Neural cell (in vitro differentiated cells): ENCODE results near the gene SHISA7. TPM values are rescaled to one million over a fixed set of nuclear protein-coding genes. Genes with fewer than 3 reads are reported as not detected.

Experiments used
- H2AFZ ChIP-seq: fragments of 200-600, 300-800 bp; sonication (generic), shearing (Covaris generic); 2 replicates; pipeline ENCODE4 v1.6.0; 2014; ENCODE audit warnings: low read depth, mild to moderate bottlenecking, antibody characterized with exemption, low read length, moderate library complexity
- H3F3A ChIP-seq: fragments of 200-600 bp; shearing (Covaris generic); 2 replicates; pipeline ENCODE4 v1.6.1; 2016; ENCODE audit warnings: mild to moderate bottlenecking, moderate library complexity, mixed read lengths, antibody characterized with exemption, low read length; ENCODE audit not compliant: insufficient read depth, poor library complexity, severe bottlenecking
- H3K27ac ChIP-seq: fragments of 200-600, 300-800 bp; sonication (generic), shearing (Covaris generic); 2 replicates; pipeline ENCODE4 v1.5.1; 2014; ENCODE audit warnings: mild to moderate bottlenecking, low read length, moderate library complexity
- H3K27me3 ChIP-seq: fragments of 300-800, 200-600 bp; sonication (generic), shearing (Covaris generic); 2 replicates; pipeline ENCODE4 v1.6.0; 2014; ENCODE audit warnings: mild to moderate bottlenecking, low read depth, low read length, moderate library complexity; ENCODE audit not compliant: insufficient read depth
- H3K36me3 ChIP-seq: fragments of 300-800, 200-600 bp; sonication (generic), shearing (Covaris generic); 2 replicates; pipeline ENCODE4 v1.5.1; 2014; ENCODE audit warnings: mild to moderate bottlenecking, antibody characterized with exemption, low read length, moderate library complexity; ENCODE audit not compliant: insufficient read depth
- H3K4me2 ChIP-seq: fragments of 300-800, 200-600 bp; sonication (generic), shearing (Covaris generic); 2 replicates; pipeline ENCODE4 v1.6.0; 2014; ENCODE audit warnings: mild to moderate bottlenecking, low read length
- H3K4me3 ChIP-seq: fragments of 300-800, 200-600 bp; sonication (generic), shearing (Covaris generic); 2 replicates; pipeline ENCODE4 v1.5.1; 2014; ENCODE audit warnings: mild to moderate bottlenecking, low read length, moderate library complexity
- H3K79me2 ChIP-seq: fragments of 200-600 bp; shearing (Covaris generic); replicated peaks from 2 replicates; pipeline ENCODE4 v1.6.0; 2014; ENCODE audit warnings: mild to moderate bottlenecking, low read length, moderate library complexity; ENCODE audit not compliant: insufficient read depth
- H3K9ac ChIP-seq: fragments of 300-800, 200-600 bp; sonication (generic), shearing (Covaris generic); 2 replicates; pipeline ENCODE4 v1.6.1; 2016; ENCODE audit warnings: mild to moderate bottlenecking, low read length, mixed read lengths
- H3K9me2 ChIP-seq: fragments of 200-600 bp; shearing (Covaris generic); 2 replicates; pipeline ENCODE4 v1.6.1; 2016; ENCODE audit warnings: mild to moderate bottlenecking, low read length, mixed read lengths; ENCODE audit not compliant: insufficient read depth
- H3K9me3 ChIP-seq: fragments of 200-600, 300-800 bp; sonication (generic), shearing (Covaris generic); 2 replicates; pipeline ENCODE4 v1.6.1; 2016; ENCODE audit warnings: mild to moderate bottlenecking, mixed run types, low read length, moderate library complexity, mixed read lengths
- H4K20me1 ChIP-seq: fragments of 200-600 bp; shearing (Covaris generic); 2 replicates; pipeline ENCODE4 v1.6.1; 2016; ENCODE audit warnings: mild to moderate bottlenecking, mixed run types; ENCODE audit not compliant: insufficient read depth
- CTCF ChIP-seq: fragments of 450-650 bp; IDR thresholded peaks from 2 replicates; pipeline ENCODE4 v1.5.1; 2014; ENCODE audit warnings: antibody characterized with exemption, mild to moderate bottlenecking, moderate library complexity; ENCODE audit not compliant: poor library complexity, severe bottlenecking
- EP300 ChIP-seq: fragments of 450-650 bp; conservative IDR thresholded peaks from 2 replicates; pipeline ENCODE4 v1.6.1; 2014; ENCODE audit warnings: antibody characterized with exemption, mild to moderate bottlenecking, moderate library complexity; ENCODE audit not compliant: poor library complexity, severe bottlenecking
- EZH2 ChIP-seq: fragments of 200-600, 300-800 bp; shearing (Covaris generic), sonication (generic); IDR thresholded peaks from 2 replicates; pipeline ENCODE4 v1.6.1; 2014; ENCODE audit warnings: antibody characterized with exemption, low read length, borderline replicate concordance, mild to moderate bottlenecking; ENCODE audit not compliant: insufficient read depth, poor library complexity, severe bottlenecking
- MXI1 ChIP-seq: fragments of 450-650 bp; conservative IDR thresholded peaks from 2 replicates; pipeline ENCODE4 v1.6.1; 2014; ENCODE audit warnings: antibody characterized with exemption, mild to moderate bottlenecking; ENCODE audit not compliant: poor library complexity, severe bottlenecking
- POLR2AphosphoS5 ChIP-seq: IDR thresholded peaks from 2 replicates; pipeline ENCODE4 v1.6.1; 2012
- RAD21 ChIP-seq: fragments of 450-650 bp; conservative IDR thresholded peaks from 2 replicates; pipeline ENCODE4 v1.6.1; 2014; ENCODE audit warnings: antibody characterized with exemption, mild to moderate bottlenecking, moderate library complexity
- REST ChIP-seq: IDR thresholded peaks from 2 replicates; pipeline ENCODE4 v1.6.1; 2012; ENCODE audit warnings: borderline replicate concordance
- SMC3 ChIP-seq: fragments of 450-650 bp; conservative IDR thresholded peaks from 2 replicates; pipeline ENCODE4 v1.6.1; 2014; ENCODE audit warnings: antibody characterized with exemption, mild to moderate bottlenecking, moderate library complexity; ENCODE audit not compliant: poor library complexity
- TAF1 ChIP-seq: IDR thresholded peaks from 2 replicates; pipeline ENCODE4 v1.6.1; 2012; ENCODE audit warnings: low read depth
- polyA plus RNA-seq: library from polyadenylated mRNA; depleted of rRNA; stranded (reverse); fragments of >200 nt; gene quantifications from 2 replicates; pipeline ENCODE4 v1.2.3, GENCODE V29; 2014

The SHISA7 gene
- polyA plus RNA-seq, 1 donor from 2014 or later = 4.5 TPM

GRCh38 chr19:55439052-55439451 is 4.0 kb downstream of the SHISA7 start:
- no peak overlapping the region for H3K4me3 ChIP-seq
- TF ChIP-seq EP300 (no peak), CTCF (no peak), REST (no peak), SMC3 (no peak), MXI1 (no peak), TAF1 (no peak), EZH2 (no peak), RAD21 (no peak), POLR2AphosphoS5 (no peak)
- H3K9me3 ChIP-seq = no peaks in the 10 kb centered on the region
- H3K36me3 ChIP-seq = no peaks in the 10 kb centered on the region
- no peaks in the 10 kb centered on the region for H3F3A ChIP-seq
- H3K9me2 ChIP-seq = no peaks in the 10 kb centered on the region
- peaks cover 54% of the 10 kb centered on the region for H3K27me3 ChIP-seq
- no peak overlapping the region for H3K27ac ChIP-seq
- no peak overlapping the region for H3K4me2 ChIP-seq
- H4K20me1 ChIP-seq = peaks cover 6% of the 10 kb centered on the region
- H2AFZ ChIP-seq = no peak overlapping the region
- no peaks in the 10 kb centered on the region for H3K79me2 ChIP-seq
- no peak overlapping the region for H3K9ac ChIP-seq

- Histone ChIP-seq H3K79me2 (no peaks in the 10 kb centered on the region), H3K27ac (no peak overlapping the region), H3K9me3 (no peaks in the 10 kb centered on the region), H3K9ac (no peak overlapping the region), H3K9me2 (no peaks in the 10 kb centered on the region), H3K4me2 (no peak overlapping the region), H3K36me3 (peaks cover under 1% of the 10 kb centered on the region), H3F3A (no peaks in the 10 kb centered on the region), H3K4me3 (no peak overlapping the region), H3K27me3 (peaks cover 39% of the 10 kb centered on the region), H2AFZ (no peak overlapping the region), H4K20me1 (peaks cover 6% of the 10 kb centered on the region)
- TF ChIP-seq REST (peak; percentile 58), SMC3 (no peak)
Observed at GRCh38 chr19:55437410-55437809, 5.7 kb downstream of the SHISA7 start.
